K562 (cell line): ENCODE data around the gene METTL23. TPM values are rescaled to one million over a fixed set of nuclear protein-coding genes. Genes with fewer than 3 reads are reported as not detected.
A peak's percentile ranks its signal among the peaks of the same experiment; 100 is the strongest.

Source experiments
- MECOM ChIP-seq: fragments of 250-450 bp; sonication (Bioruptor Pico); IDR thresholded peaks from 2 replicates; pipeline ENCODE4 v1.8.0; 2022; ENCODE audit warnings: inconsistent platforms
- polyA plus RNA-seq, 8 experiments: library from polyadenylated mRNA; depleted of rRNA in 4 of 8; stranded (reverse) in 5 of 8; unstranded in 3 of 8; fragments of >200 nt; fragmentation: Nextera tagmentation in 2 of 8; fragmentation: Illumina TruSeq in 1 of 8; extraction: Ambion mirVana in 2 of 8; extraction: Trizol in 1 of 8; gene quantifications; 2 replicates each; pipeline versions ENCODE4 v1.2.1 to v1.2.3, GENCODE V29; 2011 to 2014; ENCODE audit warnings: inconsistent platforms in 1 of 8, missing spikeins in 1 of 8
- total RNA-seq, 7 experiments: library from RNA; depleted of rRNA in 6 of 7; stranded (reverse); fragments of >200 nt in 6 of 7; fragmentation: Illumina TruSeq in 2 of 7; extraction: Trizol in 2 of 7; gene quantifications; 2 replicates each; pipeline versions ENCODE4 v1.2.1 to v1.2.3, GENCODE V29; 2011 to 2021; ENCODE audit warnings: low replicate concordance in 1 of 7
- TF ChIP-seq, protein P1 (sequence below), 2 experiments: fragments of 450-650 bp; IDR thresholded peaks; 2 replicates each; pipeline ENCODE4 v1.6.1; 2016; ENCODE audit warnings: mild to moderate bottlenecking in 2 of 2, borderline replicate concordance in 1 of 2, low read depth in 1 of 2, moderate library complexity in 1 of 2
- TF ChIP-seq, protein P2 (sequence below): sonication (generic); formaldehyde crosslinking; IDR thresholded peaks from 2 replicates; pipeline ENCODE4 v1.8.1; 2023; ENCODE audit warnings: mild to moderate bottlenecking, missing genetic modification reagents, moderate library complexity
- TF ChIP-seq, protein P3 (sequence below): fragments of 450-650 bp; IDR thresholded peaks from 2 replicates; pipeline ENCODE4 v1.6.1; 2016; ENCODE audit warnings: mild to moderate bottlenecking, moderate library complexity

METTL23 gene
- total and polyA plus RNA-seq, 9 of the 15 experiments (the other 6 are each of a cell fraction or from before 2014, with no cell fraction given), result 29.4 to 67.3 (median 41.6) TPM

DNA sequence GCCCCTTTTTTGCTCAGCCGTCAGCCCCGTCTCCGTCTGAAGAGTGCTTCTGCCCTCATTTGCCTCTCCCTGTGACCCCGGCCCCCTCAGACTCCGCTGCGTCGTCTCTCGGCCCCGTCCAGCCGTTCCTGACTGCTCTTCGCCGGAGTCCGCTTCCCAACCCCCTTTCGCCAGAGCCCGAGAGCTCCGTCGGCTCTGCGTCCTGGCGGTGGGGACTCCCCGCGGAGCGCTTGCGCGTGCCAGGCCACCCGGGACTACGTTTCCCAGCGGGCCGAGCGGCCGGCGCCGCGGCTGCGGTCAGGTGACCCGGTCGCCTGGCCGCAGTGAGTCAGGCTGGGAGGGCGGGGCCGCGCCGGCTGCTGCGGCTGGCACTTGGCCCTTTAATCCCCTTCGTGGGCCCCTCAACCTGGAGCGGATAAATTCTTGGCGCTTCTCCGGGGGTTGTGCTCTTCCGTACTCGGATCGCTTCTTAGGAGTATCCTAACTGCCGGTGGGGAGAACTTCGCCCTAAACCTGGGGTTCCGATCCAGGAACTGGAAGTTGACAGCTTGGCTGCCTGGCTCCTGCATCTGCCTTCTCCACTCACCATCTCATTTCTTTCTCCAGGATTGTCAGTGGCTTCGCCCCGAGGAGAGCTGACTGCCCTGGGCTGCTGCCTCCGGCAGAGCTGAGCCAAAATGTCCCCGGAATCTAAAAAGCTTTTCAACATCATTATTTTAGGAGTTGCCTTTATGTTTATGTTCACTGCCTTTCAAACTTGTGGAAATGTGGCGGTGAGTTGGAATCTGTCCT, 11.2 kb downstream of the METTL23 start, which contains the start of gene MFSD11 (continued):
- TF ChIP-seq, protein P1, sequence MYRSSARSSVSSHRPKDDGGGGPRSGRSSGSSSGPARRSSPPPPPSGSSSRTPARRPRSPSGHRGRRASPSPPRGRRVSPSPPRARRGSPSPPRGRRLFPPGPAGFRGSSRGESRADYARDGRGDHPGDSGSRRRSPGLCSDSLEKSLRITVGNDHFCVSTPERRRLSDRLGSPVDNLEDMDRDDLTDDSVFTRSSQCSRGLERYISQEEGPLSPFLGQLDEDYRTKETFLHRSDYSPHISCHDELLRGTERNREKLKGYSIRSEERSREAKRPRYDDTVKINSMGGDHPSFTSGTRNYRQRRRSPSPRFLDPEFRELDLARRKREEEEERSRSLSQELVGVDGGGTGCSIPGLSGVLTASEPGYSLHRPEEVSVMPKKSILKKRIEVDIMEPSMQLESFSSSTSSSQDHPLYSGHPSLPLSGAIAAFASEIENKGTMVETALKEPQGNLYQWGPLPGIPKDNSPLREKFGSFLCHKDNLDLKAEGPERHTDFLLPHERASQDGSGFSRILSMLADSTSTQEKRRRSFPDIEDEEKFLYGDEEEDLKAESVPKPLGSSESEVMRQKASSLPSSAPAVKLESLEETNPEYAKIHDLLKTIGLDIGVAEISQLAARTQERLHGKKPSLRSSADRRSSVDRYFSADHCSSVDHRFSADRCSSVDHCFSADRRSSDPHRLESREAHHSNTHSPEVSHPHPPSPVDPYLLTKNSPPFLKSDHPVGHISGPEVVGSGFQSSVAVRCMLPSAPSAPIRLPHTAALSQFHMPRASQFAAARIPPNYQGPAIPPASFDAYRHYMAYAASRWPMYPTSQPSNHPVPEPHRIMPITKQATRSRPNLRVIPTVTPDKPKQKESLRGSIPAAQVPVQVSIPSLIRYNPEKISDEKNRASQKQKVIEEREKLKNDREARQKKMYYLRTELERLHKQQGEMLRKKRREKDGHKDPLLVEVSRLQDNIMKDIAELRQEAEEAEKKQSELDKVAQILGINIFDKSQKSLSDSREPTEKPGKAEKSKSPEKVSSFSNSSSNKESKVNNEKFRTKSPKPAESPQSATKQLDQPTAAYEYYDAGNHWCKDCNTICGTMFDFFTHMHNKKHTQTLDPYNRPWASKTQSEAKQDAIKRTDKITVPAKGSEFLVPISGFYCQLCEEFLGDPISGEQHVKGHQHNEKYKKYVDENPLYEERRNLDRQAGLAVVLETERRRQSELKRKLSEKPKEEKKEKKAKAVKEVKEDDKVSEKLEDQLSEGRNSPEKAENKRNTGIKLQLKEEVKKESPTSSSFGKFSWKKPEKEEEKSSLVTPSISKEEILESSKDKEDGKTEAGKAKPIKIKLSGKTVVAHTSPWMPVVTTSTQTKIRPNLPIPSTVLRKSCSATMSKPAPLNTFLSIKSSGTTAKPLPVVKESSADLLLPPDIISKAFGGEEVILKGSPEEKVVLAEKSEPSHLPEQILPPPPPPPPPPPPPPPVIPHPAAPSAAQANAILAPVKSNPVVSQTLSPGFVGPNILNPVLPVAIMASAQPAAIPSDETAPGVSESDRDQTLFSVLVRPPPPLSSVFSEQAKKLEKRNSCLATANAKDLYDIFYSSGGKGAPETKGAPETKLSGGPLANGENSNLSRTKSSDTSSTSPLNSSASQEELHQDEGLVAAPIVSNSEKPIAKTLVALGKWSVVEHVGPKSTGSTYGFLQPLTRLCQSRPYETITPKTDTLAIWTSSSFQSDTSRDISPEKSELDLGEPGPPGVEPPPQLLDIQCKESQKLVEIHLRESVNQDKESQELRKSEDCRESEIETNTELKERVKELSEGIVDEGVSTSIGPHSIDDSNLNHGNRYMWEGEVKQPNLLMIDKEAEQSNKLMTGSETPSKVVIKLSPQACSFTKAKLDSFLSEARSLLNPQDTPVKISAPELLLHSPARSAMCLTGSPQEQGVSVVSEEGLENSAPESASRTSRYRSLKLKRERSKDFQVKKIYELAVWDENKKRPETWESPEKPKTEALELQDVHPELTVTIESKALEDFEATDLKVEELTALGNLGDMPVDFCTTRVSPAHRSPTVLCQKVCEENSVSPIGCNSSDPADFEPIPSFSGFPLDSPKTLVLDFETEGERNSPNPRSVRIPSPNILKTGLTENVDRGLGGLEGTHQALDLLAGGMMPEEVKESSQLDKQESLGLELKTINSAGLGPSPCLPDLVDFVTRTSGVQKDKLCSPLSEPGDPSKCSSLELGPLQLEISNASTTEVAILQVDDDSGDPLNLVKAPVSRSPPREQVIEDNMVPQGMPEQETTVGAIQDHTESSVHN (IDR thresholded peaks at IDR 0.05; ENCODE audit: borderline replicate concordance in 1 of 2, low read depth in 1 of 2), result no peak
- TF ChIP-seq, protein P2, sequence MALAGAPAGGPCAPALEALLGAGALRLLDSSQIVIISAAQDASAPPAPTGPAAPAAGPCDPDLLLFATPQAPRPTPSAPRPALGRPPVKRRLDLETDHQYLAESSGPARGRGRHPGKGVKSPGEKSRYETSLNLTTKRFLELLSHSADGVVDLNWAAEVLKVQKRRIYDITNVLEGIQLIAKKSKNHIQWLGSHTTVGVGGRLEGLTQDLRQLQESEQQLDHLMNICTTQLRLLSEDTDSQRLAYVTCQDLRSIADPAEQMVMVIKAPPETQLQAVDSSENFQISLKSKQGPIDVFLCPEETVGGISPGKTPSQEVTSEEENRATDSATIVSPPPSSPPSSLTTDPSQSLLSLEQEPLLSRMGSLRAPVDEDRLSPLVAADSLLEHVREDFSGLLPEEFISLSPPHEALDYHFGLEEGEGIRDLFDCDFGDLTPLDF (CRISPR knock-in tag), result no peak; the same call in 1 of the 2 replicates
- TF ChIP-seq MECOM (CRISPR knock-in tag), result 0 out of 2 replicates have a peak, but pooled peaks have one; percentile 23
- TF ChIP-seq, protein P3, sequence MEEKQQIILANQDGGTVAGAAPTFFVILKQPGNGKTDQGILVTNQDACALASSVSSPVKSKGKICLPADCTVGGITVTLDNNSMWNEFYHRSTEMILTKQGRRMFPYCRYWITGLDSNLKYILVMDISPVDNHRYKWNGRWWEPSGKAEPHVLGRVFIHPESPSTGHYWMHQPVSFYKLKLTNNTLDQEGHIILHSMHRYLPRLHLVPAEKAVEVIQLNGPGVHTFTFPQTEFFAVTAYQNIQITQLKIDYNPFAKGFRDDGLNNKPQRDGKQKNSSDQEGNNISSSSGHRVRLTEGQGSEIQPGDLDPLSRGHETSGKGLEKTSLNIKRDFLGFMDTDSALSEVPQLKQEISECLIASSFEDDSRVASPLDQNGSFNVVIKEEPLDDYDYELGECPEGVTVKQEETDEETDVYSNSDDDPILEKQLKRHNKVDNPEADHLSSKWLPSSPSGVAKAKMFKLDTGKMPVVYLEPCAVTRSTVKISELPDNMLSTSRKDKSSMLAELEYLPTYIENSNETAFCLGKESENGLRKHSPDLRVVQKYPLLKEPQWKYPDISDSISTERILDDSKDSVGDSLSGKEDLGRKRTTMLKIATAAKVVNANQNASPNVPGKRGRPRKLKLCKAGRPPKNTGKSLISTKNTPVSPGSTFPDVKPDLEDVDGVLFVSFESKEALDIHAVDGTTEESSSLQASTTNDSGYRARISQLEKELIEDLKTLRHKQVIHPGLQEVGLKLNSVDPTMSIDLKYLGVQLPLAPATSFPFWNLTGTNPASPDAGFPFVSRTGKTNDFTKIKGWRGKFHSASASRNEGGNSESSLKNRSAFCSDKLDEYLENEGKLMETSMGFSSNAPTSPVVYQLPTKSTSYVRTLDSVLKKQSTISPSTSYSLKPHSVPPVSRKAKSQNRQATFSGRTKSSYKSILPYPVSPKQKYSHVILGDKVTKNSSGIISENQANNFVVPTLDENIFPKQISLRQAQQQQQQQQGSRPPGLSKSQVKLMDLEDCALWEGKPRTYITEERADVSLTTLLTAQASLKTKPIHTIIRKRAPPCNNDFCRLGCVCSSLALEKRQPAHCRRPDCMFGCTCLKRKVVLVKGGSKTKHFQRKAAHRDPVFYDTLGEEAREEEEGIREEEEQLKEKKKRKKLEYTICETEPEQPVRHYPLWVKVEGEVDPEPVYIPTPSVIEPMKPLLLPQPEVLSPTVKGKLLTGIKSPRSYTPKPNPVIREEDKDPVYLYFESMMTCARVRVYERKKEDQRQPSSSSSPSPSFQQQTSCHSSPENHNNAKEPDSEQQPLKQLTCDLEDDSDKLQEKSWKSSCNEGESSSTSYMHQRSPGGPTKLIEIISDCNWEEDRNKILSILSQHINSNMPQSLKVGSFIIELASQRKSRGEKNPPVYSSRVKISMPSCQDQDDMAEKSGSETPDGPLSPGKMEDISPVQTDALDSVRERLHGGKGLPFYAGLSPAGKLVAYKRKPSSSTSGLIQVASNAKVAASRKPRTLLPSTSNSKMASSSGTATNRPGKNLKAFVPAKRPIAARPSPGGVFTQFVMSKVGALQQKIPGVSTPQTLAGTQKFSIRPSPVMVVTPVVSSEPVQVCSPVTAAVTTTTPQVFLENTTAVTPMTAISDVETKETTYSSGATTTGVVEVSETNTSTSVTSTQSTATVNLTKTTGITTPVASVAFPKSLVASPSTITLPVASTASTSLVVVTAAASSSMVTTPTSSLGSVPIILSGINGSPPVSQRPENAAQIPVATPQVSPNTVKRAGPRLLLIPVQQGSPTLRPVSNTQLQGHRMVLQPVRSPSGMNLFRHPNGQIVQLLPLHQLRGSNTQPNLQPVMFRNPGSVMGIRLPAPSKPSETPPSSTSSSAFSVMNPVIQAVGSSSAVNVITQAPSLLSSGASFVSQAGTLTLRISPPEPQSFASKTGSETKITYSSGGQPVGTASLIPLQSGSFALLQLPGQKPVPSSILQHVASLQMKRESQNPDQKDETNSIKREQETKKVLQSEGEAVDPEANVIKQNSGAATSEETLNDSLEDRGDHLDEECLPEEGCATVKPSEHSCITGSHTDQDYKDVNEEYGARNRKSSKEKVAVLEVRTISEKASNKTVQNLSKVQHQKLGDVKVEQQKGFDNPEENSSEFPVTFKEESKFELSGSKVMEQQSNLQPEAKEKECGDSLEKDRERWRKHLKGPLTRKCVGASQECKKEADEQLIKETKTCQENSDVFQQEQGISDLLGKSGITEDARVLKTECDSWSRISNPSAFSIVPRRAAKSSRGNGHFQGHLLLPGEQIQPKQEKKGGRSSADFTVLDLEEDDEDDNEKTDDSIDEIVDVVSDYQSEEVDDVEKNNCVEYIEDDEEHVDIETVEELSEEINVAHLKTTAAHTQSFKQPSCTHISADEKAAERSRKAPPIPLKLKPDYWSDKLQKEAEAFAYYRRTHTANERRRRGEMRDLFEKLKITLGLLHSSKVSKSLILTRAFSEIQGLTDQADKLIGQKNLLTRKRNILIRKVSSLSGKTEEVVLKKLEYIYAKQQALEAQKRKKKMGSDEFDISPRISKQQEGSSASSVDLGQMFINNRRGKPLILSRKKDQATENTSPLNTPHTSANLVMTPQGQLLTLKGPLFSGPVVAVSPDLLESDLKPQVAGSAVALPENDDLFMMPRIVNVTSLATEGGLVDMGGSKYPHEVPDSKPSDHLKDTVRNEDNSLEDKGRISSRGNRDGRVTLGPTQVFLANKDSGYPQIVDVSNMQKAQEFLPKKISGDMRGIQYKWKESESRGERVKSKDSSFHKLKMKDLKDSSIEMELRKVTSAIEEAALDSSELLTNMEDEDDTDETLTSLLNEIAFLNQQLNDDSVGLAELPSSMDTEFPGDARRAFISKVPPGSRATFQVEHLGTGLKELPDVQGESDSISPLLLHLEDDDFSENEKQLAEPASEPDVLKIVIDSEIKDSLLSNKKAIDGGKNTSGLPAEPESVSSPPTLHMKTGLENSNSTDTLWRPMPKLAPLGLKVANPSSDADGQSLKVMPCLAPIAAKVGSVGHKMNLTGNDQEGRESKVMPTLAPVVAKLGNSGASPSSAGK, result peak; percentile 52; the same call in 1 of the 2 replicates
